Smooth muscle cell (in vitro differentiated cells): Measurements from ENCODE around the gene NOL9. TPM values are rescaled to one million over a fixed set of nuclear protein-coding genes. Genes with fewer than 3 reads are reported as not detected.
A peak's percentile ranks its signal among the peaks of the same experiment; 100 is the strongest.

Experiments used
- DNase-seq: peaks from one replicate; lab custom pipeline; 2025; ENCODE audit not compliant: unreplicated experiment; lab: John Stamatoyannopoulos, UW
- H2AFZ ChIP-seq: fragments of 200-600 bp; sonication (generic); 2 replicates; pipeline ENCODE4 v1.6.0; 2016; ENCODE audit warnings: antibody characterized with exemption, low read depth, mild to moderate bottlenecking
- H3F3A ChIP-seq: fragments of 200-600 bp; sonication (generic); 2 replicates; pipeline ENCODE4 v1.6.0; 2017; ENCODE audit warnings: antibody characterized with exemption, low read depth
- H3K27ac ChIP-seq: fragments of 200-600 bp; sonication (generic); 2 replicates; pipeline ENCODE4 v1.5.1; 2016; ENCODE audit warnings: low read depth, mild to moderate bottlenecking
- H3K27me3 ChIP-seq: fragments of 200-600 bp; sonication (generic); 2 replicates; pipeline ENCODE4 v1.6.1; 2016; ENCODE audit warnings: low read depth, mild to moderate bottlenecking
- H3K36me3 ChIP-seq: fragments of 200-600 bp; sonication (generic); 2 replicates; pipeline ENCODE4 v1.5.1; 2016; ENCODE audit warnings: low read depth
- H3K4me1 ChIP-seq: fragments of 200-600 bp; sonication (generic); 2 replicates; pipeline ENCODE4 v1.5.1; 2016; ENCODE audit warnings: low read depth
- H3K4me2 ChIP-seq: fragments of 200-600 bp; sonication (generic); 2 replicates; pipeline ENCODE4 v1.6.0; 2016; ENCODE audit warnings: mild to moderate bottlenecking
- H3K4me3 ChIP-seq: fragments of 200-600 bp; sonication (generic); 2 replicates; pipeline ENCODE4 v1.5.1; 2016; ENCODE audit warnings: mild to moderate bottlenecking
- H3K79me2 ChIP-seq: fragments of 200-600 bp; sonication (generic); 2 replicates; pipeline ENCODE4 v1.6.0; 2016; ENCODE audit warnings: low read depth, mild to moderate bottlenecking
- H3K9ac ChIP-seq: fragments of 200-600 bp; sonication (generic); 2 replicates; pipeline ENCODE4 v1.6.0; 2016; ENCODE audit warnings: low read depth
- H3K9me3 ChIP-seq: fragments of 200-600 bp; sonication (generic); replicated peaks from 2 replicates; pipeline ENCODE4 v1.5.1; 2016; ENCODE audit warnings: low read depth
- H4K20me1 ChIP-seq: fragments of 200-600 bp; sonication (generic); 2 replicates; pipeline ENCODE4 v1.6.0; 2016; ENCODE audit warnings: low read depth
- CTCF ChIP-seq: fragments of 200-600 bp; sonication (generic); IDR thresholded peaks from 2 replicates; pipeline ENCODE4 v1.5.1; 2017; ENCODE audit warnings: borderline replicate concordance, mild to moderate bottlenecking, antibody characterized with exemption; ENCODE audit not compliant: insufficient read depth, poor library complexity, severe bottlenecking
- WGBS: methylation state at CpG from one replicate; pipeline ENCODE4 v1.1.7; 2016; ENCODE audit warnings: low lambda C conversion rate; 5-methylcytosine and 5-hydroxymethylcytosine counted together
- polyA plus RNA-seq: library from polyadenylated mRNA; unstranded; fragments of >200 nt; fragmentation: Nextera tagmentation; extraction: Ambion mirVana; gene quantifications from 2 replicates; pipeline ENCODE4 v1.2.1, GENCODE V29; 2016
- total RNA-seq: library from RNA; depleted of rRNA; stranded (reverse); fragments of >200 nt; gene quantifications from 2 replicates; pipeline ENCODE4 v1.2.3, GENCODE V29; 2014

NOL9 gene
- total and polyA plus RNA-seq, 2 experiments from 2014 or later: 8.1 to 12.0 TPM

DNA sequence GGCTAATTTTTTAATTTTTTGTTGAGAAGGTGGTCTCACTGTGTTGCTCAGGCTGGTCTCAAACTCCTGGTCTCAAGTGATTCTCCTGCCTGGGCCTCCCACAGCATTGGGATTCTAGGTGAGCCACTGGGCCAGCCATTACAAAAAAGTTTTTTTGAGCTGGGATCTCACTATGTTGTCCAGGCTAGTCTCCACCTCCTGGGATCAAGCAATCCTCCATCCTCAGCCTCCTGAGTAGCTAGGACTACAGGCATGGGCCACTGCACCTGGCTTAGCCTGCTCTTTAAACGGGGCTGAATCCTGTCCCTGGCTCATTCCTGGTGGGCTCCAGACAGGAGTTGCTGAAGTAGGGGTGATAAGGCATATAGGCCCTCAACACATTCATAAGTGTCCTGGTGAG, 3.3 kb upstream of the NOL9 start:
- Histone ChIP-seq H3K36me3 (no peaks in the 10 kb centered on the region), H4K20me1 (no peaks in the 10 kb centered on the region), H3K79me2 (peaks cover 17% of the 10 kb centered on the region), H3K4me3 (no peak overlapping the region), H3K4me1 (peaks cover 3% of the 10 kb centered on the region), H3F3A (no peaks in the 10 kb centered on the region), H3K9me3 (no peaks in the 10 kb centered on the region), H3K9ac (no peak overlapping the region), H3K4me2 (no peak overlapping the region), H2AFZ (no peak overlapping the region), H3K27me3 (no peaks in the 10 kb centered on the region), H3K27ac (no peak overlapping the region)
- 93% methylated on average over 1 of the region's 1 CpG for WGBS
- no peak for TF ChIP-seq CTCF
- DNase-seq: no peak

- Histone ChIP-seq H2AFZ (peak within 1 kb of the TSS; percentile 96), H3K27me3 (no peaks in the 10 kb centered on the region), H3F3A (no peaks in the 10 kb centered on the region), H4K20me1 (no peaks in the 10 kb centered on the region), H3K9me3 (no peaks in the 10 kb centered on the region), H3K9ac (peak within 1 kb of the TSS; percentile 96), H3K27ac (no peak within 1 kb of the TSS), H3K4me3 (peak within 1 kb of the TSS; percentile 100), H3K79me2 (peaks cover 25% of the 10 kb centered on the region), H3K4me2 (peak within 1 kb of the TSS; percentile 99), H3K4me1 (peaks cover 3% of the 10 kb centered on the region), H3K36me3 (no peaks in the 10 kb centered on the region)
- no peak for DNase-seq
- whole genome bisulfite sequencing: 91% methylated on average over 19 of the region's 19 CpGs
- no peak for TF ChIP-seq CTCF
Observed at GRCh38 chr1:6554907-6555778, 830 bp upstream of the NOL9 start, which contains the start of gene TAS1R1. Gene TAS1R1 (plus strand): TSS chr1:6555307. CDS start chr1:6555374, 67 bp downstream.

GRCh38 chr1:6547301-6547700, 7.0 kb downstream of the NOL9 start:
- DNase-seq: no peak
- TF ChIP-seq CTCF: no peak
- 93% methylated on average over 4 of the region's 4 CpGs for WGBS

More at GRCh38 chr1:6547301-6547700, 7.0 kb downstream of the NOL9 start:
- Histone ChIP-seq H3K9ac (no peak overlapping the region), H3K79me2 (peaks cover 6% of the 10 kb centered on the region), H2AFZ (no peak overlapping the region), H3K4me3 (no peak overlapping the region), H4K20me1 (no peaks in the 10 kb centered on the region), H3K4me2 (no peak overlapping the region), H3K4me1 (no peaks in the 10 kb centered on the region), H3K36me3 (peaks cover 7% of the 10 kb centered on the region), H3F3A (no peaks in the 10 kb centered on the region), H3K27ac (no peak overlapping the region), H3K9me3 (no peaks in the 10 kb centered on the region), H3K27me3 (no peaks in the 10 kb centered on the region)
